ENCODE results near the gene ZC3HAV1.
A peak's percentile ranks its signal among the peaks of the same experiment; 100 is the strongest.
"Not testable (repeated sequence)": the region's sequence is repeated elsewhere in the genome, so short reads cannot be mapped to it uniquely, and the experiment has no call there.

Gene ZC3HAV1

DNA sequence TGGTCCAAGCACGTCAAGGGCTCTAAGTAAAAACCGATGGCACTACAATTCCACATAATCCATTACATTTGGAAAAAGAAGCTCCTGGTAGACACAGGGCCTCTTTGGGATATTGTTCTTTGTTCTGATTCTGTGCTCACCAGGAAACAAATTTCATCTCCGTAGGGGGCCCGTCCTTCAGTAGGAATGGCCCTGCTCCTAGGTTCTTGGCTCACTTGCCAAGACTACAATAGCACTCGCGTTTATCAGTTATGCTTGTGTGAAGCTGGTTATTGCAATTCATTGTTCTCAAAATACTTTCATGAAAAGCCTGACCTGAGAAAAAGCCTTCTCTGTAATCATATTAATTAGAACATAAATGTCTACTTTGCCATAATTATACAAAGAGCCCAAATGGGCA, 63.4 kb downstream of the ZC3HAV1 start:
- peak; percentile 74 for DNase-seq

- DNase-seq, result no peak
Observed at GRCh38 chr7:139044813-139045794, 64.4 kb downstream of the ZC3HAV1 start.

GRCh38 chr7:139043823-139044812, 65.4 kb downstream of the ZC3HAV1 start:
- DNase-seq, result peak; percentile 65

DNA sequence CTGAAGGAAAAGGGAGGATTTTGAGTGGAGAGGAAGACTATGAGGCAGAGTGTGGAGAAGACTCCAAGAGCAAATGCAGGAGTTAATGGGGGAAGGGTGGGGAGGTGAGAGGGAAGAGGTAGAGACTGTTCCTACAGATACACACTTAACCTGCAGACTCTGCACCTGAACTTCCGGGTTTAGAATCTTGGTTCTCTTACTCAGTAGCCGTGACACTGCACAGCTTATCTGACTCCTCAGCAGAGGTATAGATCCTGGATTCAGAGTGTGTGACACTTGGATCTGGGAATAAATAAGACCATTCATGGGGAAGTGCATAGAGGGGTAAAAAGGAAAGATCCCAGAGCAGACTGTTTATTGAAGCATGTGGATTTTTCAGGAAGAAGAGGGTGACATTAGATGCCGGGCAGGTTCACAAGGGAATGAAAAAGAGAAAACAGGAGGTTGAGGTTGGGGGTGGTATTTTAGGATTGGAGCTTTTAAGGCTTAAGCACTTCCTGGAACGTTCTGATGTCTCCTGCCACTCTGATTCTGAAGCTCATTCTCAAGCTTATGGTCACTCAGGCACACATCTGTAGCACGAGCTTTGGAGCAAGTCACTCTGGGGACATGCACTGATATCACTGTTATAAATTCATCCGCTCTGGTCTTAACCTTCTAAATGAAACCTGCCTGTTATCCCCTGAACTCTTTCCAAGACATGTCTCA, 68.0 kb downstream of the ZC3HAV1 start:
- DNase-seq, result no peak

- no peak for DNase-seq
Observed at GRCh38 chr7:139038691-139039090, 70.8 kb downstream of the ZC3HAV1 start.

DNA sequence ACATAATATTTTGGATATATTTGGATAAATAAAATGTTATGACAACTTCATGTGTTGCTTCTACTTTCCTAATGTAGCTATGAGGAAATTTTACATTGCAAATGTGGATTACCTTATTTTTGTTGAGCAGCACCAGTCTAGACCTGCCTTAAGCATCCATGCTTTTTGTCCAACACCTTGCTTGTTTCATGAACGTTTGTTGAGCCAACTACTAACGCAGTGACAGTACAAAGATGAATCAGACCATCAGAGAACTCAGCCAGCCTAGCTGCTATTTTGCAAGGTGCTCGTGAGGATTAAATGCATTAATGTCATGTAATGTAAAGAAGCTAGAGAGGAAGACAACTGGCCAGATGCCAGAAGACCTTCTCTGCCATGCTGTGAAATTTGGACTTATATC, 72.6 kb downstream of the ZC3HAV1 start:
- no peak for DNase-seq

- peak; percentile 27 for DNase-seq
Observed at GRCh38 chr7:139035586-139036353, 73.8 kb downstream of the ZC3HAV1 start, which contains the start of gene ZC3HAV1L. ZC3HAV1L (minus strand) TSS chr7:139036042; CDS start chr7:139036017, 25 bp downstream.

- DNase-seq, result no peak
Observed at GRCh38 chr7:139034855-139035585, 74.5 kb downstream of the ZC3HAV1 start.

- DNase-seq, result no peak
Observed at GRCh38 chr7:139034336-139034735, 75.2 kb downstream of the ZC3HAV1 start.

DNA sequence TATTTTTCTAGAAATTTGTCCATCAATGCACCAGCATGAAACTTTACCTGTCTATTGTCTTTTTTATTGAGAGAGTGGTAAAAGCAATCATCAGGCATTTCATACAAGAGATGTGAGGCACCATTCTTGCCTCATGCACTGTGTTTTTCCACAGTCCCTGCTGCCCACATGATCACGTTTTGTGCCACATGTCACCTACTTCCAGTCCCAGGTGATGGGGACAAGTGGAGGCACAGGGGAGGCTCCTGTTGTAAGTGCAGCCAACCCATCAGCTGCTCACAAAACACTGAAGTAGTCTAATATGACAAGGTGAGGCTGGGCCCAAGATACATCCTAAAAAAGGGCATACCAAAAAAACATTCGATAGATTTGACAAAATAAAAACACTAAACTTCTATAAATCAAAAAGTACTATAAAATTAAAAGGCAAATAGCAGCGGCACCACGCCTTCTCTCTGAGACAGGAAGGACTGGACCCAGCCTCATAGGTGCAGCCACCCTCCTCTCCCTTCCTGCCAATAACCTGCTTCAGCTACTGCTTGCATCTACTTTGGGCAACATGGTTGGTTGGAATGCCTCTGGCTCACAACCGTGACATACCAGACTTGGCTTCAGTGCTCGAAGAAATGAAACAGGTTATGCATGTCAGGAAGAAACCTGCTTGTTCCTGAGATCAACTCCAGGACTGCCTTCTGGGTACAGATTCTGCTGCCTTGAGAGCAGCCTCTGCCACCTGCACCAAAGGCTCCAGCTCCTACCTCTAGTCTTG, 76.0 kb downstream of the ZC3HAV1 start:
- no peak for DNase-seq

DNA sequence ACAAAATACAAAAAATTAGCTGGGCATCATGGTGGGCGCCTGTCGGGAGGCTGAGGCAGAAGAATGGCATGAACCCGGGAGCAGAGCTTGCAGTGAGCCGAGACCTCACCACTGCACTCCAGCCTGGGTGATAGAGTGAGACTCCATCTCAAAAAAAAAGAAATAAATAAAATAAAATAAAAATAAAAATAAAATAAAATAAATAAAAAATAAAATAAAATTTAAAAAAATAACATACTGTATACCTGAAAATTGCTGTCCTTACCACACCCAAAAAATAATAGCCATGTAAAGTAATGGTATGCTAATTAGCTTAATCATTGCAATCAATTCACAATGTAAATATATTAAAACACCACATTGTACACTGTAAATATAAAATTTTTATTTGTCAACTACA, 77.0 kb downstream of the ZC3HAV1 start:
- no peak for DNase-seq

DNA sequence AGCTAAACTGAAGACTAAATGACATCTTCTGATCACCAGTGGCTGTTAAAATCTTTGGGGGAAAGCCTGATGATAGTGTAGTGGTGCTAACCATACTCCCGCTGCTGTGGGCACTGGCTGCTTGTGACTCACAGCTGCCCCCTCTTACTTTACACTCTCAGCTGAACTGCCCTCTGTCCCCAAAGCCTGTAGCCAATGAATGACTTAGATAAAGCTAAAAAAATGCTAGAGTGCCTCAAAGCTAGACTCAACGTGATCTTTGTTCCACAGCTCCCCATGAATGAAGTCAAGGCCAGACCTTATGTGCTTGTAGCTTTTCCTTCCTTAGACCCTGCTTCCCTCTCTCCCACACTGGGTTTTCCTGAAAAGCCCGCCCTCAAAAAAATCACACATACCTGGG, 80.2 kb downstream of the ZC3HAV1 start:
- no peak for DNase-seq

DNA sequence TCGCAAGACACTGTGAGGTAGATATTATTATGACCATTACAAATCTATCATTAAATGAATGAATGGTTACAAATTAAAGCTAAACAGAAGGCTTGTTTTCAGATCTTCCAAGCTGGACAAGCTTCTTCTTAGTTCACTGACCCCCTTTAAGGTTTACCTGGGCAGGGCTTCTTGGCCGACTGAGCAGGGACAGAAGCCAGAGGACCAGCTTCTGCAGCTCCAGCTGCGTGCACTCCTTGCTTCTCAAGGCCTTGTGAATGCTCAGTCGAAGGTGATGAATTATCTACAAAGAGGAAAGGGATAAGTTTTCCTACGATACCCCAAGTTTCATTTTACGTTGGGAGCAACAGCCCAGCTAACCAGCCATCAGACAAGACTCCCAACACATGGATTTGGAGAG, 83.0 kb downstream of the ZC3HAV1 start:
- no peak for DNase-seq

GRCh38 chr7:139025861-139026260, 83.7 kb downstream of the ZC3HAV1 start:
- DNase-seq, result not testable (repeated sequence)

- DNase-seq, result no peak
Observed at GRCh38 chr7:139023076-139023475, 86.4 kb downstream of the ZC3HAV1 start.

- DNase-seq, result no peak
Observed at GRCh38 chr7:139022286-139022685, 87.2 kb downstream of the ZC3HAV1 start.

- DNase-seq, result no peak
Observed at GRCh38 chr7:139018910-139019309, 90.6 kb downstream of the ZC3HAV1 start.

DNA sequence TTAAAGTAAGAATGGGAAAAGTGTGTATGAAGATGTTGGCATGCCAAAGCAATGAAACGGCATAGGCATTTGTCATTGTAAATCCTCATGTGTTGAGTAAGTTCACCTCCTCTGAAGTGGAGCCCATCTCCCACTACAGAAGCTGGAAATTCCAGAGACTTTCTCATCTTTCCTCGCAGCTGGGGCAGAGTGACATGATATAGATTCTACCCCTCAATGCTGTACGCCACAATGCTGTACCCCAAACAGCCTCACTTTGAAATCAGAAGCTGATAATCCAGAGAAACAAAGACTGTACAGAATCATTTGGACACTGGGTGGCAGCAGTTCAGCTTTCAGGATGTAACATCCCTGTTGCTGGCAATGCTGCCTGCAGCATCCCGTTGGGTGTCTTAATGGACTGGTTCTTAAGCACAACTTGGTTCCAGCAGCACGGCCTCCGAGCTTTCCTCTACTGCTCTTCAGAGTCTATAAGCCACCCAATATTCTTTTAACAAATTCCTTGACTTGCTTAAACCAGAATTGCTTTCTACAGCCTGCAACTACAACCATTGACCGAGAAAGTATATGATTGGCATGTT, 92.5 kb downstream of the ZC3HAV1 start:
- peak; percentile 56 for DNase-seq

GRCh38 chr7:139011373-139011772, 98.1 kb downstream of the ZC3HAV1 start:
- DNase-seq, result no peak
